Lower lobe of right lung (tissue), 2 donors: ENCODE measurements around the gene HDHD3. TPM values are rescaled to one million over a fixed set of nuclear protein-coding genes. Genes with fewer than 3 reads are reported as not detected.

ENCODE experiments used
- ATAC-seq, 2 donors: fragments of 200-7000 bp; cut with Tn5 transposase; one replicate each; pipeline ENCODE4 v1.9.1; 2020 to 2022; ENCODE audit warnings: mild to moderate bottlenecking in 2 of 2, moderate library complexity in 2 of 2
- DNase-seq: peaks from one replicate; pipeline ENCODE4 v3.0.0-alpha.2; 2020
- H3K27ac ChIP-seq: fragments of 200-600 bp; one replicate; pipeline ENCODE4 v1.8.0; 2022
- H3K27me3 ChIP-seq: fragments of 200-600 bp; one replicate; pipeline ENCODE4 v1.8.0; 2022; ENCODE audit warnings: low read depth
- H3K36me3 ChIP-seq: fragments of 200-600 bp; one replicate; pipeline ENCODE4 v1.8.0; 2022; ENCODE audit warnings: mild to moderate bottlenecking
- H3K4me1 ChIP-seq: fragments of 200-600 bp; one replicate; pipeline ENCODE4 v1.8.0; 2022
- H3K4me3 ChIP-seq: fragments of 200-600 bp; one replicate; pipeline ENCODE4 v1.8.0; 2022; ENCODE audit warnings: mild to moderate bottlenecking
- H3K9me3 ChIP-seq: fragments of 200-600 bp; one replicate; pipeline ENCODE4 v1.8.0; 2022
- CTCF ChIP-seq: fragments of 200-600 bp; IDR thresholded peaks from one replicate; pipeline ENCODE4 v1.8.0; 2022; ENCODE audit warnings: antibody characterized with exemption, mild to moderate bottlenecking
- intact Hi-C: fragments of 100-400 bp; cut with DNase I; formaldehyde crosslinking; loops from one replicate; pipeline ENCODE4 v1.11.0; 2022
- long read RNA-seq: library from polyadenylated mRNA; unstranded; transcript quantifications from one replicate; pipeline ENCODE4 v2.0.0, GENCODE V29; 2021
- total RNA-seq: library from RNA; stranded (reverse); fragmentation: NEBNext Ultra II Directional; extraction: Animal tissue kit (Norgen Biotek cat#: 25700); gene quantifications from one replicate; pipeline ENCODE4 v1.2.1, GENCODE V29; 2021
- donor health status: DM: no; HTN: yes; CAD: no; lungs with severe emphysema.

The HDHD3 gene, protein sequence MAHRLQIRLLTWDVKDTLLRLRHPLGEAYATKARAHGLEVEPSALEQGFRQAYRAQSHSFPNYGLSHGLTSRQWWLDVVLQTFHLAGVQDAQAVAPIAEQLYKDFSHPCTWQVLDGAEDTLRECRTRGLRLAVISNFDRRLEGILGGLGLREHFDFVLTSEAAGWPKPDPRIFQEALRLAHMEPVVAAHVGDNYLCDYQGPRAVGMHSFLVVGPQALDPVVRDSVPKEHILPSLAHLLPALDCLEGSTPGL
- total RNA-seq: 9.3 TPM
- long read RNA-seq, partial matches to known transcripts: 2 of 11 reads
- long read RNA-seq, other reads (novel, unspliced or antisense): 1 of 11 reads

GRCh38 chr9:113376634-113377567 is at the start of gene HDHD3:
Gene HDHD3 (minus strand): TSS chr9:113376986. CDS start chr9:113374354, 2,632 bp downstream.
- peak; percentile 81 for DNase-seq
- Histone ChIP-seq H3K4me3 (peak within 1 kb of the TSS; percentile 74), H3K4me1 (no peaks in the 10 kb centered on the region), H3K36me3 (peaks cover 9% of the 10 kb centered on the region), H3K27ac (peak within 1 kb of the TSS; percentile 79), H3K9me3 (no peaks in the 10 kb centered on the region), H3K27me3 (no peaks in the 10 kb centered on the region)
- intact Hi-C loops: no loop called here
- TF ChIP-seq CTCF: no peak
- ATAC-seq: peak; percentile 90 to 97

DNA sequence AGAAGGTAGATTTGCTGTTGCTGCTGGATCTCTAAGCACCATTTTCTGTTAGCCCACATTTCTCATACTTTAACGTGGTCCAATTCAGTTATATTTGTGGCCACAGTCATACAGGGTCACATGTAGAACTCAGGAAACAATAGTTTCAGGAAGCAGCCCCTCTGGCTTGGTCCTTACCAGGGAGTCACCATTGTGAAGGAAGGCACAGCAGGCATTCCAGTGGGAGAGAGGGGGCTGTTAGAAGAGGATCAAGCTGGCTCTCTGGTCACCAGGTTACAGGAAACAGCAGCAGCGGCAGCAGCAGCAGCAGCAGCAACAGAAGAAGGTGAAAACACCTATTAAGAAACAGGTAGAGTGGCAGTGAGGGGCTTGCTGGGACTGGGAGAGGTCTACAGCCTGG is 48.3 kb upstream of the HDHD3 start:
- DNase-seq (no peak), ATAC-seq (no peak)
- Histone ChIP-seq H3K9me3 (no peaks in the 10 kb centered on the region), H3K36me3 (no peaks in the 10 kb centered on the region), H3K4me3 (no peak overlapping the region), H3K27ac (no peak overlapping the region), H3K27me3 (no peaks in the 10 kb centered on the region), H3K4me1 (no peaks in the 10 kb centered on the region)
- intact Hi-C loops: no loop called here
- no peak for TF ChIP-seq CTCF

DNA sequence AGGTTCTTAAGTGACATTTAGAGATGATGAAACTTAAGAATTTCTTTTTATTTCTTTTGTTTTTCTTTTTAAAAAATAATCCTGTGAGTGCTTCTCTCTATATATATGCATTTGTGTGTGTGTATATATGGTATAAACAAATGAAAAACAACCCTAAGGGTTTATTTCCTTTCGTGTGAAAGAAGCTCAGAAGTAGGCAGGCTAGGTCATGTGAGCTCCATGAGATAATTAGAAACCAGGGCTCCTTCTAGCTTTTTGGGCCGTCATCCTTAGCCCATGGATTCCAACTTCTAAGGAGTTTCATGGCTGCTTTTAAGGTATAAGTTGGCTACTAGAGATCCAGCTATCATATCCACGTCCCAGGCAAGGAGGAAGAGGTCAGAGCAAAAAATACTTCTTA is 44.9 kb upstream of the HDHD3 start:
- Histone ChIP-seq H3K36me3 (no peaks in the 10 kb centered on the region), H3K27ac (no peak overlapping the region), H3K9me3 (no peaks in the 10 kb centered on the region), H3K4me1 (no peaks in the 10 kb centered on the region), H3K27me3 (no peaks in the 10 kb centered on the region), H3K4me3 (no peak overlapping the region)
- ATAC-seq (no peak), DNase-seq (no peak)
- intact Hi-C loops: no loop called here
- no peak for TF ChIP-seq CTCF

DNA sequence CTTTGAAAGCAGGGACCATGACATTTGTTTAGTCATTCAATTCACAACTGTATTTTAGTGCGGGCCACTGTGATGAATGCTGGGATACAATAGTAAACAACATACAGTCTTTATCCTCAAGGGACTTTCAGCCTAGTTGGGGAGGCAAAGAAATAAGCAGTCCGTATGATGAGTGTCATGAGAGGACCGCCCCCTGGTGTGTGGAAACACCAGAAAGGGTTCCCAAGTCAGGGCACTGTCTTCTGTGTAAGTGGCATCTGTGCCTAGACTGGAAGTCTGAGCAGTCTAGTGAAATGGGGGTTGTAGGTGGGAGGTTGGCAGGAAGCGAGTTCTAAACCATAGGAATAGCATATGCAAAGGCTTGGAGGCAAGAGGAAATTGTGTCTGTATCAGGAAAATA is 40.6 kb upstream of the HDHD3 start:
- no peaks in the 10 kb centered on the region for H3K4me1 ChIP-seq
- H3K9me3 ChIP-seq: no peaks in the 10 kb centered on the region
- DNase-seq (no peak), ATAC-seq (no peak)
- no peak for TF ChIP-seq CTCF
- H3K27ac ChIP-seq: no peak overlapping the region
- H3K27me3 ChIP-seq: no peaks in the 10 kb centered on the region
- H3K4me3 ChIP-seq: no peak overlapping the region
- intact Hi-C loops: no loop called here
- H3K36me3 ChIP-seq: no peaks in the 10 kb centered on the region

DNA sequence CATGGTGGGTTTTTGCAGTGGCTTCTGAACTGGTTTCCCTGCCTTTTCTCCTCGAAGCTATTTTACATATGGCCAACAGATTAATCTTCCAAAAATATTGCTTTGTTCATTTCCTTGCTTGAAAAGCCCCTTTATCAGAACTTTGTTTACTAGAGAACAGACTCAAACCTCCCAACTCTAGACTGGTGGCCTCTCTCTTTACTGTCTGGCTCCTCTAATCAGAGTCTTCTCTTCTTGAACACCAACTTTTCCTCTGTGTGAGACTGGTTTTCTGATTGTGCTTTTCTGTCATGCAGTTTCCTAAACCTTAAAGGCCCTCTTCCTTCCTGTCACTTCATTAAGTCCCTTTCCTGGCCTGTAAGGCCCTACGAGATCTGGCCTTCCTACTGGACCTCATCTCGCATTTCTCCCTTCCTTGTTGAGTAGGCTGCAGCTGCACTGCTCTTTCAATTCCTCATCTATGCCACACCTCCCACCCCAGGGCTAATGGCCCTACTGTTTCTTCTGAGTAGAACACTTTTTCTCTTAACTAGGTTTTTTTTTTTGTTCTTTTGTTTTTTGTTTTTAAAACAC is 39.4 kb upstream of the HDHD3 start:
- DNase-seq (no peak), ATAC-seq (peak in 1 of 2 donors; percentile 69)
- Histone ChIP-seq H3K4me3 (no peak overlapping the region), H3K27me3 (no peaks in the 10 kb centered on the region), H3K9me3 (no peaks in the 10 kb centered on the region), H3K36me3 (no peaks in the 10 kb centered on the region), H3K4me1 (peaks cover 4% of the 10 kb centered on the region), H3K27ac (peak overlapping the region; percentile 39)
- TF ChIP-seq CTCF: no peak
- intact Hi-C loops: no loop called here
